GM12878 (cell line): Measurements from ENCODE around the gene SLC9C2.

Experiments
- CEBPB ChIP-seq, 2 experiments: fragments of 150-350 bp in 1 of 2; IDR thresholded peaks; 2 replicates each; pipeline ENCODE4 v1.6.1; 2012 to 2014; ENCODE audit warnings: low read depth in 2 of 2, low read length in 2 of 2, borderline replicate concordance in 1 of 2, inconsistent platforms in 1 of 2
- EGR1 ChIP-seq, 2 experiments: IDR thresholded peaks; 1 replicate in 1 of 2; 2 replicates in 1 of 2; pipeline ENCODE4 v1.6.1; 2011 to 2012; ENCODE audit warnings: low read depth in 2 of 2, low read length in 2 of 2, borderline replicate concordance in 1 of 2, mild to moderate bottlenecking in 1 of 2, moderate library complexity in 1 of 2
- EZH2 ChIP-seq: IDR thresholded peaks from 2 replicates; pipeline ENCODE4 v1.6.1; 2012; ENCODE audit warnings: low read depth, mild to moderate bottlenecking, control low read depth, inconsistent platforms, low read length, borderline replicate concordance; ENCODE audit not compliant: control insufficient read depth
- POLR2A ChIP-seq: IDR thresholded peaks from 2 replicates; pipeline ENCODE4 v1.6.1; 2011; ENCODE audit warnings: low read depth, mild to moderate bottlenecking, low read length
- RBBP5 ChIP-seq: fragments of 200-600 bp; sonication (generic); conservative IDR thresholded peaks from 2 replicates; pipeline ENCODE4 v1.6.1; 2016
- RFX5 ChIP-seq: IDR thresholded peaks from 2 replicates; pipeline ENCODE4 v1.6.1; 2011; ENCODE audit warnings: low read depth, low read length, improper control_type of control experiment
- TAF1 ChIP-seq: IDR thresholded peaks from 2 replicates; pipeline ENCODE4 v1.6.1; 2011; ENCODE audit warnings: mild to moderate bottlenecking, low read depth, low read length, borderline replicate concordance
- TBL1XR1 ChIP-seq: IDR thresholded peaks from 2 replicates; pipeline ENCODE4 v1.6.1; 2012; ENCODE audit warnings: low read depth, low read length, improper control_type of control experiment
- TF ChIP-seq, protein P1 (sequence below): IDR thresholded peaks from 2 replicates; pipeline ENCODE4 v1.6.1; 2012; ENCODE audit warnings: low read length, inconsistent platforms
- TF ChIP-seq, protein P2 (sequence below): fragments of 450-650 bp; IDR thresholded peaks from 2 replicates; pipeline ENCODE4 v1.6.1; 2017; ENCODE audit warnings: mild to moderate bottlenecking, moderate library complexity
- TF ChIP-seq, protein P3 (sequence below), 3 experiments: IDR thresholded peaks in 2 of 3; conservative IDR thresholded peaks in 1 of 3; 2 replicates each; pipeline ENCODE4 v1.5.1; 2011; ENCODE audit warnings: low read depth in 3 of 3, low read length in 3 of 3, mild to moderate bottlenecking in 3 of 3, control low read depth in 2 of 3, moderate library complexity in 2 of 3, inconsistent platforms in 1 of 3, mixed read lengths in 1 of 3; ENCODE audit not compliant: control insufficient read depth in 2 of 3, insufficient read depth in 1 of 3; ENCODE audit errors: extremely low read depth in 1 of 3
- TF ChIP-seq, protein P4 (sequence below): IDR thresholded peaks from 2 replicates; pipeline ENCODE4 v1.6.1; 2011; ENCODE audit warnings: low read depth, low read length, improper control_type of control experiment, borderline replicate concordance

DNA sequence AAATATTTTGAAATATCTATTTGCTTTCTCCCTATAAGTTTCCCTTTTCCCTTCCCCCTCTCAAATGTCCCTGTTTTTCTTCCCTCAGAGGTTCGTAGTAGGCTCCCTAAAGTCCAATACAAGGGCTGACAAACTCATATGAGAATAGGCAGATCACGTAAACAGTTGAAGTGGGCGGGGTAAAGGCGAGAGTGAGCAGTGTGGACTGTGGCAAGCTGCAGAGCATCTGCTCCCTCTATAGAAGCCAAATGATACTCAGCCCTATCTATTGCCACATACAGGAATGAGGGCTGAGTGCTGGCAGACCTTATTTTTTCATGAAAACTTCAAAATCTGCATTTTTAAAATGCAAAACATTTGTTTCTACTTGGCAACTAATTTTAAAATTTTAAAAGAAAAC lies 99.5 kb downstream of the SLC9C2 start:
- TF ChIP-seq CEBPB (IDR thresholded peaks at IDR 0.05; ENCODE audit: borderline replicate concordance in 1 of 2, low read depth in 2 of 2, low read length in 2 of 2) (no peak), TBL1XR1 (no peak), EGR1 (IDR thresholded peaks at IDR 0.05; ENCODE audit: borderline replicate concordance in 1 of 2, low read depth in 2 of 2, low read length in 2 of 2) (no peak), POLR2A (no peak), RBBP5 (no peak), TAF1 (no peak), RFX5 (no peak), EZH2 (no peak)
- TF ChIP-seq, protein P1, sequence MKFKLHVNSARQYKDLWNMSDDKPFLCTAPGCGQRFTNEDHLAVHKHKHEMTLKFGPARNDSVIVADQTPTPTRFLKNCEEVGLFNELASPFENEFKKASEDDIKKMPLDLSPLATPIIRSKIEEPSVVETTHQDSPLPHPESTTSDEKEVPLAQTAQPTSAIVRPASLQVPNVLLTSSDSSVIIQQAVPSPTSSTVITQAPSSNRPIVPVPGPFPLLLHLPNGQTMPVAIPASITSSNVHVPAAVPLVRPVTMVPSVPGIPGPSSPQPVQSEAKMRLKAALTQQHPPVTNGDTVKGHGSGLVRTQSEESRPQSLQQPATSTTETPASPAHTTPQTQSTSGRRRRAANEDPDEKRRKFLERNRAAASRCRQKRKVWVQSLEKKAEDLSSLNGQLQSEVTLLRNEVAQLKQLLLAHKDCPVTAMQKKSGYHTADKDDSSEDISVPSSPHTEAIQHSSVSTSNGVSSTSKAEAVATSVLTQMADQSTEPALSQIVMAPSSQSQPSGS: no peak
- TF ChIP-seq, protein P2, sequence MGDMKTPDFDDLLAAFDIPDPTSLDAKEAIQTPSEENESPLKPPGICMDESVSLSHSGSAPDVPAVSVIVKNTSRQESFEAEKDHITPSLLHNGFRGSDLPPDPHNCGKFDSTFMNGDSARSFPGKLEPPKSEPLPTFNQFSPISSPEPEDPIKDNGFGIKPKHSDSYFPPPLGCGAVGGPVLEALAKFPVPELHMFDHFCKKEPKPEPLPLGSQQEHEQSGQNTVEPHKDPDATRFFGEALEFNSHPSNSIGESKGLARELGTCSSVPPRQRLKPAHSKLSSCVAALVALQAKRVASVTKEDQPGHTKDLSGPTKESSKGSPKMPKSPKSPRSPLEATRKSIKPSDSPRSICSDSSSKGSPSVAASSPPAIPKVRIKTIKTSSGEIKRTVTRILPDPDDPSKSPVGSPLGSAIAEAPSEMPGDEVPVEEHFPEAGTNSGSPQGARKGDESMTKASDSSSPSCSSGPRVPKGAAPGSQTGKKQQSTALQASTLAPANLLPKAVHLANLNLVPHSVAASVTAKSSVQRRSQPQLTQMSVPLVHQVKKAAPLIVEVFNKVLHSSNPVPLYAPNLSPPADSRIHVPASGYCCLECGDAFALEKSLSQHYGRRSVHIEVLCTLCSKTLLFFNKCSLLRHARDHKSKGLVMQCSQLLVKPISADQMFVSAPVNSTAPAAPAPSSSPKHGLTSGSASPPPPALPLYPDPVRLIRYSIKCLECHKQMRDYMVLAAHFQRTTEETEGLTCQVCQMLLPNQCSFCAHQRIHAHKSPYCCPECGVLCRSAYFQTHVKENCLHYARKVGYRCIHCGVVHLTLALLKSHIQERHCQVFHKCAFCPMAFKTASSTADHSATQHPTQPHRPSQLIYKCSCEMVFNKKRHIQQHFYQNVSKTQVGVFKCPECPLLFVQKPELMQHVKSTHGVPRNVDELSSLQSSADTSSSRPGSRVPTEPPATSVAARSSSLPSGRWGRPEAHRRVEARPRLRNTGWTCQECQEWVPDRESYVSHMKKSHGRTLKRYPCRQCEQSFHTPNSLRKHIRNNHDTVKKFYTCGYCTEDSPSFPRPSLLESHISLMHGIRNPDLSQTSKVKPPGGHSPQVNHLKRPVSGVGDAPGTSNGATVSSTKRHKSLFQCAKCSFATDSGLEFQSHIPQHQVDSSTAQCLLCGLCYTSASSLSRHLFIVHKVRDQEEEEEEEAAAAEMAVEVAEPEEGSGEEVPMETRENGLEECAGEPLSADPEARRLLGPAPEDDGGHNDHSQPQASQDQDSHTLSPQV: no peak
- TF ChIP-seq, protein P3, sequence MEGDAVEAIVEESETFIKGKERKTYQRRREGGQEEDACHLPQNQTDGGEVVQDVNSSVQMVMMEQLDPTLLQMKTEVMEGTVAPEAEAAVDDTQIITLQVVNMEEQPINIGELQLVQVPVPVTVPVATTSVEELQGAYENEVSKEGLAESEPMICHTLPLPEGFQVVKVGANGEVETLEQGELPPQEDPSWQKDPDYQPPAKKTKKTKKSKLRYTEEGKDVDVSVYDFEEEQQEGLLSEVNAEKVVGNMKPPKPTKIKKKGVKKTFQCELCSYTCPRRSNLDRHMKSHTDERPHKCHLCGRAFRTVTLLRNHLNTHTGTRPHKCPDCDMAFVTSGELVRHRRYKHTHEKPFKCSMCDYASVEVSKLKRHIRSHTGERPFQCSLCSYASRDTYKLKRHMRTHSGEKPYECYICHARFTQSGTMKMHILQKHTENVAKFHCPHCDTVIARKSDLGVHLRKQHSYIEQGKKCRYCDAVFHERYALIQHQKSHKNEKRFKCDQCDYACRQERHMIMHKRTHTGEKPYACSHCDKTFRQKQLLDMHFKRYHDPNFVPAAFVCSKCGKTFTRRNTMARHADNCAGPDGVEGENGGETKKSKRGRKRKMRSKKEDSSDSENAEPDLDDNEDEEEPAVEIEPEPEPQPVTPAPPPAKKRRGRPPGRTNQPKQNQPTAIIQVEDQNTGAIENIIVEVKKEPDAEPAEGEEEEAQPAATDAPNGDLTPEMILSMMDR (IDR thresholded peaks at IDR 0.05 in 2 of 3, conservative IDR thresholded peaks at IDR 0.05 in 1 of 3; ENCODE audit: control insufficient read depth in 2 of 3, extremely low read depth in 1 of 3, insufficient read depth in 1 of 3, low read depth in 3 of 3, low read length in 3 of 3): no peak
- TF ChIP-seq, protein P4, sequence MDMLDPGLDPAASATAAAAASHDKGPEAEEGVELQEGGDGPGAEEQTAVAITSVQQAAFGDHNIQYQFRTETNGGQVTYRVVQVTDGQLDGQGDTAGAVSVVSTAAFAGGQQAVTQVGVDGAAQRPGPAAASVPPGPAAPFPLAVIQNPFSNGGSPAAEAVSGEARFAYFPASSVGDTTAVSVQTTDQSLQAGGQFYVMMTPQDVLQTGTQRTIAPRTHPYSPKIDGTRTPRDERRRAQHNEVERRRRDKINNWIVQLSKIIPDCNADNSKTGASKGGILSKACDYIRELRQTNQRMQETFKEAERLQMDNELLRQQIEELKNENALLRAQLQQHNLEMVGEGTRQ: no peak
